Adrenal gland (tissue), 12 donors: ENCODE results near the gene DLG2. TPM values are rescaled to one million over a fixed set of nuclear protein-coding genes. Genes with fewer than 3 reads are reported as not detected.

ENCODE experiments used
- DNase-seq, 7 donors: peaks; one replicate each; pipeline ENCODE4 v3.0.0-alpha.2; 2019 to 2020
- H3K27ac ChIP-seq, 5 donors: fragments of 200-600 bp; sonication (generic) in 4 of 5; 1 replicate in 3 of 5; 2 replicates in 2 of 5; pipeline versions ENCODE4 v1.5.1 to v1.8.0; 2016 to 2020; ENCODE audit warnings: mild to moderate bottlenecking in 1 of 5
- H3K27me3 ChIP-seq: fragments of 200-600 bp; 2 replicates; pipeline ENCODE4 v1.8.0; 2021
- H3K36me3 ChIP-seq, 2 donors: fragments of 200-600 bp; replicated peaks in 1 of 2; 1 replicate in 1 of 2; 2 replicates in 1 of 2; pipeline versions ENCODE4 v1.5.1 to v1.8.0; 2018 to 2022
- H3K4me1 ChIP-seq, 2 donors: fragments of 200-600 bp; replicated peaks in 1 of 2; 1 replicate in 1 of 2; 2 replicates in 1 of 2; pipeline versions ENCODE4 v1.5.1 to v1.8.0; 2018 to 2021
- H3K4me3 ChIP-seq, 4 donors: fragments of 200-600 bp; sonication (generic) in 3 of 4; one replicate each; pipeline ENCODE4 v1.5.1; 2016 to 2018
- H3K9me3 ChIP-seq, 3 donors: fragments of 200-600 bp; sonication (generic) in 1 of 3; replicated peaks in 1 of 3; 1 replicate in 2 of 3; 2 replicates in 1 of 3; pipeline versions ENCODE4 v1.5.1 to v1.8.0; 2016 to 2021
- CTCF ChIP-seq, 6 experiments: fragments of 450-650 bp in 4 of 6; fragments of 200-600 bp in 2 of 6; sonication (generic) in 1 of 6; IDR thresholded peaks; 1 replicate in 5 of 6; 2 replicates in 1 of 6; pipeline versions ENCODE4 v1.5.1 to v1.8.0; 2016 to 2021; ENCODE audit warnings: antibody characterized with exemption in 6 of 6, mild to moderate bottlenecking in 2 of 6, moderate library complexity in 1 of 6
- POLR2A ChIP-seq, 2 donors: fragments of 450-650 bp; IDR thresholded peaks; one replicate each; pipeline ENCODE4 v1.6.1; 2017; ENCODE audit warnings: antibody characterized with exemption in 2 of 2, mild to moderate bottlenecking in 2 of 2, moderate library complexity in 1 of 2
- WGBS, 4 donors: extraction: QIAGEN DNeasy Blood & Tissue Kit in 2 of 4; methylation state at CpG; one replicate each; pipeline versions ENCODE4 v1.1.5 to v1.1.7; 2013 to 2017; 5-methylcytosine and 5-hydroxymethylcytosine counted together
- intact Hi-C, 2 donors: fragments of 100-400 bp; cut with DNase I; formaldehyde crosslinking; loops; one replicate each; pipeline versions ENCODE4 v1.14.1 to v1.15.0; 2022 to 2023
- polyA plus RNA-seq, 3 donors: library from polyadenylated mRNA; stranded (reverse); fragments of 200-250 nt in 2 of 3; fragments of 350-450 nt in 1 of 3; fragmentation: Illumina TruSeq in 1 of 3; extraction: RNeasy Lipid Tissue Mini Kit (QIAGEN cat#74804) in 1 of 3; gene quantifications; one replicate each; pipeline ENCODE4 v1.2.3, GENCODE V29; 2013 to 2014
- total RNA-seq, 9 donors: library from RNA; depleted of rRNA in 4 of 9; stranded (reverse); fragments of >200 nt in 4 of 9; fragments of 120-200 nt in 1 of 9; fragmentation: NEBNext Ultra II Directional in 1 of 9; extraction: Animal tissue kit (Norgen Biotek cat#: 25700) in 1 of 9; gene quantifications; one replicate each; pipeline versions ENCODE4 v1.1.0 to v1.2.4, GENCODE V29; 2013 to 2023
- donor health status: healthy with polysubstance abuse.
- donor health status: Bipolar disorder and iron deficiency.
- donor health status: DM: yes; HTN: yes; CAD: no.
- donor health status: DM: no; HTN: no; CAD: no.
- donor health status: DM: no; HTN: no; CAD: no.
- donor health status: DM: yes; HTN: yes; CAD: no.

The DLG2 gene
- total and polyA plus RNA-seq, 12 donors, result 8.3 to 101 (median 37.5) TPM

GRCh38 chr11:85602526-85603213 is 24.5 kb downstream of the DLG2 start:
- H3K9me3 ChIP-seq, result no peaks in the 10 kb centered on the region
- intact Hi-C loops, result no loop called here
- no peak overlapping the region for H3K27ac ChIP-seq
- no peaks in the 10 kb centered on the region for H3K36me3 ChIP-seq
- DNase-seq, result no peak
- H3K27me3 ChIP-seq, result no peaks in the 10 kb centered on the region
- 92 to 97% (median 95%) methylated on average over 2 of the region's 2 CpGs for WGBS, 4 donors
- TF ChIP-seq CTCF (IDR thresholded peaks at IDR 0.05), result no peak
- no peak for TF ChIP-seq POLR2A (IDR thresholded peaks at IDR 0.05)
- no peak overlapping the region for H3K4me3 ChIP-seq
- H3K4me1 ChIP-seq, result peaks cover 0 to 8% of the 10 kb centered on the region in 2 donors

- H3K27ac ChIP-seq, result no peak overlapping the region
- H3K4me3 ChIP-seq, result no peak overlapping the region
- DNase-seq, result no peak
- no peak for TF ChIP-seq CTCF (IDR thresholded peaks at IDR 0.05)
- no peak for TF ChIP-seq POLR2A (IDR thresholded peaks at IDR 0.05)
- H3K9me3 ChIP-seq, result no peaks in the 10 kb centered on the region
- H3K36me3 ChIP-seq, result no peaks in the 10 kb centered on the region
- intact Hi-C loops, result loop anchor here in 1 of 2 donors (10.0 kb wide), 2 partner anchors 256 to 606 kb away; partner anchors contain the start of gene CCDC83
- H3K27me3 ChIP-seq, result no peaks in the 10 kb centered on the region
- H3K4me1 ChIP-seq, result peaks cover 0 to 8% of the 10 kb centered on the region in 2 donors
- 63 to 70% (median 66%) methylated on average over 5 of the region's 5 CpGs for WGBS, 4 donors
Measured at GRCh38 chr11:85599083-85599482, 28.1 kb downstream of the DLG2 start.

GRCh38 chr11:85596886-85597285 is 30.3 kb downstream of the DLG2 start:
- no peaks in the 10 kb centered on the region for H3K9me3 ChIP-seq
- no peak overlapping the region for H3K27ac ChIP-seq
- H3K4me3 ChIP-seq, result no peak overlapping the region
- no peak for TF ChIP-seq CTCF (IDR thresholded peaks at IDR 0.05)
- no peak for TF ChIP-seq POLR2A (IDR thresholded peaks at IDR 0.05)
- no peak for DNase-seq
- H3K36me3 ChIP-seq, result no peaks in the 10 kb centered on the region
- intact Hi-C loops, result loop anchor here in 1 of 2 donors (10.0 kb wide), 2 partner anchors 258 to 608 kb away; partner anchors contain the start of gene CCDC83
- 72 to 76% (median 75%) methylated on average over 2 of the region's 2 CpGs for WGBS, 4 donors
- H3K27me3 ChIP-seq, result no peaks in the 10 kb centered on the region
- peaks cover 0 to 8% of the 10 kb centered on the region in 2 donors for H3K4me1 ChIP-seq

- intact Hi-C loops, result loop anchor here in 1 of 2 donors (10.0 kb wide), 2 partner anchors 259 to 609 kb away; partner anchors contain the start of gene CCDC83
Measured at GRCh38 chr11:85595285-85595884, 31.8 kb downstream of the DLG2 start.

More at GRCh38 chr11:85595285-85595884, 31.8 kb downstream of the DLG2 start:
- Histone ChIP-seq H3K27ac (no peak overlapping the region), H3K27me3 (no peaks in the 10 kb centered on the region), H3K9me3 (no peaks in the 10 kb centered on the region), H3K4me3 (no peak overlapping the region), H3K4me1 (peaks cover 0 to 8% of the 10 kb centered on the region in 2 donors), H3K36me3 (no peaks in the 10 kb centered on the region)
- DNase-seq, result no peak
- TF ChIP-seq POLR2A (IDR thresholded peaks at IDR 0.05) (no peak), CTCF (IDR thresholded peaks at IDR 0.05) (peak; percentile 43 to 78 (median 72))
